ENCODE results near the gene KCNAB1. TPM values are rescaled to one million over a fixed set of nuclear protein-coding genes. Genes with fewer than 3 reads are reported as not detected.

The KCNAB1 gene
- total RNA-seq, 2 donors from 2014 or later: 0.07 to 0.74 TPM

- Histone ChIP-seq H3K4me3 (no peak overlapping the region), H3K27ac (no peak overlapping the region), H3K36me3 (no peaks in the 10 kb centered on the region), H3K9me3 (no peaks in the 10 kb centered on the region), H3K9ac (ENCODE audit: low read depth in 2 of 2, low read length in 2 of 2) (no peak overlapping the region), H3K27me3 (no peaks in the 10 kb centered on the region), H3K4me1 (no peaks in the 10 kb centered on the region)
- TF ChIP-seq CTCF (IDR thresholded peaks at IDR 0.05): no peak
- intact Hi-C loops (cut with DNase I): no loop called here
- DNase-seq: no peak
Measured at GRCh38 chr3:156376199-156376598, 255.8 kb downstream of the KCNAB1 start.

DNA sequence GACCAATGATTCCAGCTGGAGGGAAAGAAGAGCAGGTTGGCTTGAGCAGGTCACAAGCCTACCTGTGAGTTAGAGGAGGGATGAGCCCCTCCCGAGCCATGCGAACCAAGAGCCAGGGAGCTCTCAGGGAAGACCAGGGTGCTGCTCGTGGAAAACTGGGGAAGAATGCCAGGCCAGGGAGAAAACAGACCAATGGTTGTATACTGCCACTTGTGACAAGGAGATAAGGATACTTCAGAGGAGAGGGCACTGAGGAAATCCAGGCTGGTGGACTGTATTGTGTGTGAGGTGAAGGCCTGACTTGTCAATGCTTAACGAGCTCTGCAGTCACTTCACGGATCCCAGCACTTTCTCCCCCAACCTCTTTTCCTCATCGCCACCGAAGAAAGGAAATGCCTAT, 256.9 kb downstream of the KCNAB1 start:
- Histone ChIP-seq H3K9me3 (no peaks in the 10 kb centered on the region), H3K27me3 (no peaks in the 10 kb centered on the region), H3K4me1 (no peaks in the 10 kb centered on the region), H3K4me3 (no peak overlapping the region), H3K36me3 (no peaks in the 10 kb centered on the region), H3K9ac (ENCODE audit: low read depth in 2 of 2, low read length in 2 of 2) (no peak overlapping the region), H3K27ac (no peak overlapping the region)
- DNase-seq: no peak
- no peak for TF ChIP-seq CTCF (IDR thresholded peaks at IDR 0.05)
- intact Hi-C loops (cut with DNase I): no loop called here

DNA sequence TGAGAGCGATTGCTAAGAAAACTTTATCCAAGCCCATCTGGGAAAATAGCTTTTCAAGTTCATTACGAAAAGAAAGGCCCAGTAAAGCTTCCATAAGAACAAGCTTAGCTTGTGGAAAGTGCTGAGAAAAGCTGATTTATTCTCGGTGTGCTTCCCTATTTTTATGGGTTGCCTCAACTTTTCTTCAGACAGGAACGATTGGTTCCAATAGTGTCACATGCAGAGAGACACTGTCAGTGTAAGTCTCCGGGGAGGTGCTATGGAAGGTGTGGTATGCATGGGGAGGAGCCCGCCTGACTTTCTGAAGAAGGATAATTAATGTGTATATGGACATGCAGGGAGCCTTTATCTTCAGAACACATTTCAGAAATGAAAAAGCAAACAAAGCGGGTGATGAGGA, 257.3 kb downstream of the KCNAB1 start:
- Histone ChIP-seq H3K4me3 (no peak overlapping the region), H3K36me3 (no peaks in the 10 kb centered on the region), H3K27ac (no peak overlapping the region), H3K9me3 (no peaks in the 10 kb centered on the region), H3K9ac (ENCODE audit: low read depth in 2 of 2, low read length in 2 of 2) (no peak overlapping the region), H3K4me1 (no peaks in the 10 kb centered on the region), H3K27me3 (no peaks in the 10 kb centered on the region)
- no peak for TF ChIP-seq CTCF (IDR thresholded peaks at IDR 0.05)
- no peak for DNase-seq
- intact Hi-C loops (cut with DNase I): no loop called here

GRCh38 chr3:156378871-156379270, 258.5 kb downstream of the KCNAB1 start:
- DNase-seq: no peak
- Histone ChIP-seq H3K36me3 (no peaks in the 10 kb centered on the region), H3K9me3 (no peaks in the 10 kb centered on the region), H3K4me1 (no peaks in the 10 kb centered on the region), H3K27ac (no peak overlapping the region), H3K9ac (ENCODE audit: low read depth in 2 of 2, low read length in 2 of 2) (no peak overlapping the region), H3K27me3 (no peaks in the 10 kb centered on the region), H3K4me3 (no peak overlapping the region)
- no peak for TF ChIP-seq CTCF (IDR thresholded peaks at IDR 0.05)
- intact Hi-C loops (cut with DNase I): no loop called here

- no peak overlapping the region for H3K27ac ChIP-seq
- H3K4me1 ChIP-seq: no peaks in the 10 kb centered on the region
- H3K4me3 ChIP-seq: no peak overlapping the region
- no peak for DNase-seq
- no peaks in the 10 kb centered on the region for H3K9me3 ChIP-seq
- no peaks in the 10 kb centered on the region for H3K36me3 ChIP-seq
- TF ChIP-seq CTCF (IDR thresholded peaks at IDR 0.05): no peak
- H3K27me3 ChIP-seq: no peaks in the 10 kb centered on the region
- H3K9ac ChIP-seq (ENCODE audit: low read depth in 2 of 2, low read length in 2 of 2): no peak overlapping the region
- intact Hi-C loops (cut with DNase I): no loop called here
Measured at GRCh38 chr3:156379327-156379726, 258.9 kb downstream of the KCNAB1 start.

- no peak overlapping the region for H3K27ac ChIP-seq
- H3K9me3 ChIP-seq: no peaks in the 10 kb centered on the region
- no peaks in the 10 kb centered on the region for H3K4me1 ChIP-seq
- TF ChIP-seq CTCF (IDR thresholded peaks at IDR 0.05): no peak
- intact Hi-C loops (cut with DNase I): loop anchor here (5.0 kb wide), 1 partner anchor 229 kb away; no protein-coding TSS in a partner anchor
- no peak overlapping the region for H3K4me3 ChIP-seq
- no peaks in the 10 kb centered on the region for H3K36me3 ChIP-seq
- no peak for DNase-seq
- no peaks in the 10 kb centered on the region for H3K27me3 ChIP-seq
- no peak overlapping the region for H3K9ac ChIP-seq (ENCODE audit: low read depth in 2 of 2, low read length in 2 of 2)
Measured at GRCh38 chr3:156381253-156381652, 260.9 kb downstream of the KCNAB1 start.

Data from colonic mucosa (tissue), 4 donors.